IMR-90 (cell line): Measurements from ENCODE around the gene PTPN5.
"Not testable (repeated sequence)": the region's sequence is repeated elsewhere in the genome, so short reads cannot be mapped to it uniquely, and the experiment has no call there.

Experiments
- BHLHE40 ChIP-seq: fragments of 150-350 bp; IDR thresholded peaks from 2 replicates; pipeline ENCODE4 v1.6.1; 2016; ENCODE audit warnings: mild to moderate bottlenecking, low read depth, low read length
- CTCF ChIP-seq: conservative IDR thresholded peaks from 2 replicates; pipeline ENCODE4 v1.5.1; 2012; ENCODE audit warnings: mild to moderate bottlenecking, low read depth, low read length, improper control_type of control experiment
- POLR2A ChIP-seq: IDR thresholded peaks from 2 replicates; pipeline ENCODE4 v1.6.1; 2012; ENCODE audit warnings: mild to moderate bottlenecking, low read depth, low read length
- RAD21 ChIP-seq: IDR thresholded peaks from 2 replicates; pipeline ENCODE4 v1.6.1; 2012; ENCODE audit warnings: low read length, improper control_type of control experiment

DNA sequence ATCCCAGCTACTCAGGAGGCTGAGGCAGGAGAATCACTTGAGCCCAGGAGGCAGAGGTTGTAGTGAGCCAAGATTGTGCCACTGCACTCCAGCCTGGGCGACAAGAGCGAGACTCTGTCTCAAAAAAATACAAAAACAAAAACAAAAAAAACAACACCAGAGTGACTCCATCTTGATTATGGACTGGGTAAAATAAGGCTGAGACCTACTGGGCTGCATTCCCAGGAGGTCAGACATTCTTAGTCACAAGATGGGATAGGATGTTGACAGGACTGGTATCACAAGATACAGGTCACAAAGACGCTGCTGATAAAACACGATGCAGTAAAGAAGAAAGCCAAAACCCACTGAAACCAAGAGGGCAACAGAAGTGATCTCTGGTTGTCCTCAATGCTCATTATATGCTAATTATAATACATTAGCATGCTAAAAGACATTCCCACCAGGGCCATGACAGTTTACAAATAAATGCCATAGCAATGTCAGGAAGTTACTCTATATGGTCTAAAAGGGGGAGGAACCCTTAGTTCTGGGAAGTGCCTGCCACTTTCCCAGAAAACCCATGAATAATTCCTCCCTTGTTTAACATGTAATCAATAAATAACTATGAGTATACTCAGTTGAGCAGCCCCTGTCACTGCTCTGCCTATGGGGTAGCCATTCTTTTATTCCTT is 100.0 kb downstream of the PTPN5 start:
- not testable (repeated sequence) for TF ChIP-seq CTCF, POLR2A, RAD21, BHLHE40
